HepG2 (cell line): ENCODE results near the gene IRS2. TPM values are rescaled to one million over a fixed set of nuclear protein-coding genes. Genes with fewer than 3 reads are reported as not detected.

Experiments used
- ATAC-seq: fragments of 200-7000 bp; cut with Tn5 transposase; 3 replicates; pipeline ENCODE4 v1.9.1; 2020; ENCODE audit warnings: mild to moderate bottlenecking, moderate library complexity
- BruUV-seq: library from RNA; stranded (reverse); fragments of 400-500 nt; replicated peaks from 2 replicates; lab custom pipeline; 2021; lab: Mats Ljungman, UMichigan
- CTCF ChIA-PET: fragments of 300-600 bp; formaldehyde crosslinking; extraction: SDS; loops from one replicate; lab custom pipeline; 2021; ENCODE audit warnings: low total read pairs, inconsistent platforms, low intra/inter-chr PET ratio; lab: Yijun Ruan, JAX
- POLR2A ChIA-PET: fragments of 350-600 bp; sonication (Branson Sonifier 250); formaldehyde crosslinking; loops from one replicate; lab custom pipeline; 2020; ENCODE audit warnings: antibody characterized with exemption, inconsistent platforms; lab: Yijun Ruan, JAX
- DNase-seq: peaks from one replicate; pipeline ENCODE4 v3.0.0-alpha.2; 2015; ENCODE audit warnings: low spot score
- FAIRE-seq: peaks from 3 replicates; lab custom pipeline; 2011; peaks lifted over from hg19 to GRCh38; lab: Jason Lieb, UNC
- H2AFZ ChIP-seq: one replicate; pipeline ENCODE4 v1.6.1; 2011; ENCODE audit warnings: low read length, inconsistent platforms
- H3K27ac ChIP-seq: fragments of 300-600 bp; 3 replicates; pipeline ENCODE4 v1.8.0; 2011; ENCODE audit warnings: mixed run types, mild to moderate bottlenecking, mixed read lengths, low read length, inconsistent platforms; ENCODE audit not compliant: insufficient read depth; ENCODE audit errors: extremely low read length
- H3K27me3 ChIP-seq, 2 experiments: fragments of 200-600 bp in 1 of 2; 2 replicates in 1 of 2; 3 replicates in 1 of 2; pipeline versions ENCODE4 v1.6.0 to v1.8.0; 2011; ENCODE audit warnings: low read length in 2 of 2, mild to moderate bottlenecking in 2 of 2, moderate library complexity in 2 of 2, inconsistent platforms in 1 of 2; ENCODE audit not compliant: insufficient read depth in 2 of 2, control insufficient read depth in 1 of 2
- H3K36me3 ChIP-seq, 2 experiments: fragments of 200-600 bp in 1 of 2; replicated peaks in 1 of 2; 2 replicates in 1 of 2; 3 replicates in 1 of 2; pipeline versions ENCODE4 v1.5.1 to v1.8.0; 2011; ENCODE audit warnings: low read length in 2 of 2, inconsistent platforms in 1 of 2; ENCODE audit not compliant: insufficient read depth in 2 of 2, control insufficient read depth in 1 of 2
- H3K4me1 ChIP-seq: 2 replicates; pipeline ENCODE4 v1.5.1; 2012; ENCODE audit warnings: low read length, inconsistent platforms; ENCODE audit not compliant: insufficient read depth
- H3K4me2 ChIP-seq: 2 replicates; pipeline ENCODE4 v1.6.0; 2011; ENCODE audit warnings: low read depth, low read length, inconsistent platforms
- H3K4me3 ChIP-seq, 3 experiments: fragments of 200-600 bp in 1 of 3; sonication (generic), shearing (Covaris generic) in 1 of 3; replicated peaks in 1 of 3; 2 replicates each; pipeline ENCODE4 v1.5.1; 2011 to 2016; ENCODE audit warnings: low read length in 3 of 3, inconsistent platforms in 2 of 3, low read depth in 2 of 3, mild to moderate bottlenecking in 2 of 3, control low read depth in 1 of 3, mixed read lengths in 1 of 3; ENCODE audit not compliant: insufficient read depth in 1 of 3
- H3K79me2 ChIP-seq: one replicate; pipeline ENCODE4 v1.6.1; 2011; ENCODE audit warnings: low read length, inconsistent platforms; ENCODE audit not compliant: insufficient read depth
- H3K9ac ChIP-seq: 2 replicates; pipeline ENCODE4 v1.6.0; 2011; ENCODE audit warnings: mild to moderate bottlenecking, low read depth, low read length, inconsistent platforms; ENCODE audit not compliant: insufficient read depth
- H3K9me3 ChIP-seq: 2 replicates; pipeline ENCODE4 v1.5.1; 2012; ENCODE audit warnings: mild to moderate bottlenecking, low read length
- H4K20me1 ChIP-seq: 2 replicates; pipeline ENCODE4 v1.6.0; 2011; ENCODE audit warnings: inconsistent platforms, mild to moderate bottlenecking, low read length, moderate library complexity; ENCODE audit not compliant: insufficient read depth
- IRX3 ChIP-seq: sonication (generic); formaldehyde crosslinking; IDR thresholded peaks from 2 replicates; pipeline ENCODE4 v1.8.1; 2023; ENCODE audit warnings: mild to moderate bottlenecking, low read depth, missing genetic modification reagents, borderline replicate concordance
- KDM6A ChIP-seq: IDR thresholded peaks from 2 replicates; pipeline ENCODE4 v1.6.1; 2016; ENCODE audit warnings: low read depth
- NFE2 ChIP-seq: sonication (generic); formaldehyde crosslinking; IDR thresholded peaks from 2 replicates; pipeline ENCODE4 v1.4.0; 2020; ENCODE audit warnings: missing genetic modification reagents
- PHB2 ChIP-seq: fragments of 450-650 bp; IDR thresholded peaks from 2 replicates; pipeline ENCODE4 v1.6.1; 2018; ENCODE audit not compliant: partially characterized antibody
- PHF21A ChIP-seq: sonication (generic); formaldehyde crosslinking; IDR thresholded peaks from 2 replicates; pipeline ENCODE4 v1.5.0; 2020; ENCODE audit warnings: mild to moderate bottlenecking, missing genetic modification reagents
- SSRP1 ChIP-seq: IDR thresholded peaks from 2 replicates; pipeline ENCODE4 v1.6.1; 2016; ENCODE audit warnings: control low read depth
- TRIM24 ChIP-seq: sonication (generic); formaldehyde crosslinking; IDR thresholded peaks from 2 replicates; pipeline ENCODE4 v1.8.0; 2022; ENCODE audit warnings: mild to moderate bottlenecking, missing genetic modification reagents
- U2AF2 ChIP-seq: fragments of 200-400 bp; formaldehyde crosslinking; IDR thresholded peaks from 2 replicates; pipeline ENCODE4 v1.6.1; 2017; ENCODE audit warnings: low read depth, mild to moderate bottlenecking, low read length
- ZNF17 ChIP-seq: sonication (generic); formaldehyde crosslinking; IDR thresholded peaks from 2 replicates; pipeline ENCODE4 v1.5.0; 2020; ENCODE audit warnings: mild to moderate bottlenecking, missing genetic modification reagents
- ZNF75D ChIP-seq: sonication (generic); formaldehyde crosslinking; IDR thresholded peaks from 2 replicates; pipeline ENCODE4 v1.8.1; 2023; ENCODE audit warnings: missing genetic modification reagents, mild to moderate bottlenecking, borderline replicate concordance
- WGBS: methylation state at CpG from one replicate; pipeline ENCODE4 v1.1.6; 2017; ENCODE audit warnings: low lambda C conversion rate; 5-methylcytosine and 5-hydroxymethylcytosine counted together
- in situ Hi-C: cut with HindIII; loops from 2 replicates; pipeline ENCODE4 v1.10.0; 2017; ENCODE audit warnings: low pct_unique_long_range_greater_than_20kb; ENCODE audit not compliant: extremely low pct_ligation_motif_present
- intact Hi-C: fragments of 100-400 bp; cut with micrococcal nuclease; formaldehyde crosslinking; loops from one replicate; pipeline ENCODE4 v1.10.0; 2022; ENCODE audit not compliant: unreplicated experiment
- polyA plus RNA-seq, 8 experiments: library from polyadenylated mRNA; depleted of rRNA in 3 of 8; stranded (reverse) in 7 of 8; unstranded in 1 of 8; fragments of >200 nt; fragmentation: Illumina TruSeq in 4 of 8; extraction: Trizol in 4 of 8; gene quantifications; 2 replicates each; pipeline versions ENCODE4 v1.2.1 to v1.2.3, GENCODE V29; 2011 to 2016; ENCODE audit warnings: low read depth in 4 of 8, missing spikeins in 1 of 8, mixed read lengths in 1 of 8; ENCODE audit not compliant: insufficient read depth in 1 of 8
- total RNA-seq, 5 experiments: library from RNA; depleted of rRNA; stranded (reverse); fragments of >200 nt; fragmentation: Illumina TruSeq; extraction: Trizol; gene quantifications; 2 replicates each; pipeline ENCODE4 v1.2.3, GENCODE V29; 2016; ENCODE audit warnings: low read depth in 1 of 5
- TF ChIP-seq, protein P1 (sequence below): sonication (generic); formaldehyde crosslinking; IDR thresholded peaks from 2 replicates; pipeline ENCODE4 v1.4.0; 2020; ENCODE audit warnings: mild to moderate bottlenecking, missing genetic modification reagents
- TF ChIP-seq, protein P2 (sequence below): sonication (generic); formaldehyde crosslinking; IDR thresholded peaks from 2 replicates; pipeline ENCODE4 v1.4.0; 2020; ENCODE audit warnings: mild to moderate bottlenecking, missing genetic modification reagents, borderline replicate concordance

The IRS2 gene
- total and polyA plus RNA-seq, 2 of the 13 experiments (the other 11 are each of a cell fraction or from before 2014, with no cell fraction given): 0.02 to 0.04 TPM

DNA sequence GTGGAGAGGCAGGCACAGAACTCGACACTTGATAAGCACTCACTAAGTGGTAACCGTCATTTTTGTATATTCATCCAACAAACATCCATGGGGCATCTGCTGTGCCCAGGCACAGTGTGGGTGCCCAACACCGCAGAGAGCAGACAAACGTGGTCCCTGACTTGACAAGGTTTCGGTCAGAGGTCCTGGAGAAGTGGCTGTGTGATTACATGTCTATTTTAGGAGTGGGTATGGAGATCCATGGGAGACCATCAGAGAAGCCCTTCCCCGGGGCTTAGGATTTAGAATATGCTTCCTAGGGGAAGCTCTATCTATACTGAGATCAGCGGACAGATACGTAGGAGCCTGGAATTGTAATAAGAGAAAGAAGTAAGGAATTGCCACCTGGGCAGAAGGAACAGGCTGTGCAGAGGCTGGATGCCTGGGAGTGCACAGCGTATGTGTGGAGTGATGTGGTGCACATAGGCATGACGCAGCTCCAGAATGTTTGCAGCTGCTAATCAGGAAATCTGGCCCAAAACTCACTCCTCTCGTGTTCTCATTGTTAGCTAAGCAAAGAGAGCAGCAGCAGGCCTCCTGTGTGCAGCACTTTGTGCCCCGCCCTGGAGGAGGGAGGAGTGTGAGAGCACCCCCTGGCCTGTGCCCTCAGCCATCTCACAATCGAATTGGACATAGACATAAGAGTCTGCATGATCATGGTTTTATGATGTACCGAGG lies 23.0 kb upstream of the IRS2 start:
- no peaks in the 10 kb centered on the region; a peak in 1 of 5 replicates for H3K27me3 ChIP-seq
- H3K4me1 ChIP-seq: no peaks in the 10 kb centered on the region
- in situ Hi-C loops: no loop called here
- POLR2A ChIA-PET: no interaction called here
- no peak overlapping the region for H3K4me3 ChIP-seq
- DNase-seq (no peak), ATAC-seq (no peak)
- no peaks in the 10 kb centered on the region for H4K20me1 ChIP-seq
- 40% methylated on average over 11 of the region's 14 CpGs for WGBS
- no peak overlapping the region for H2AFZ ChIP-seq
- H3K27ac ChIP-seq: no peak overlapping the region
- no peak for TF ChIP-seq U2AF2
- TF ChIP-seq PHF21A (CRISPR knock-in tag): no peak
- TF ChIP-seq IRX3 (CRISPR knock-in tag): no peak
- no peak for TF ChIP-seq PHB2
- TF ChIP-seq, protein P1, sequence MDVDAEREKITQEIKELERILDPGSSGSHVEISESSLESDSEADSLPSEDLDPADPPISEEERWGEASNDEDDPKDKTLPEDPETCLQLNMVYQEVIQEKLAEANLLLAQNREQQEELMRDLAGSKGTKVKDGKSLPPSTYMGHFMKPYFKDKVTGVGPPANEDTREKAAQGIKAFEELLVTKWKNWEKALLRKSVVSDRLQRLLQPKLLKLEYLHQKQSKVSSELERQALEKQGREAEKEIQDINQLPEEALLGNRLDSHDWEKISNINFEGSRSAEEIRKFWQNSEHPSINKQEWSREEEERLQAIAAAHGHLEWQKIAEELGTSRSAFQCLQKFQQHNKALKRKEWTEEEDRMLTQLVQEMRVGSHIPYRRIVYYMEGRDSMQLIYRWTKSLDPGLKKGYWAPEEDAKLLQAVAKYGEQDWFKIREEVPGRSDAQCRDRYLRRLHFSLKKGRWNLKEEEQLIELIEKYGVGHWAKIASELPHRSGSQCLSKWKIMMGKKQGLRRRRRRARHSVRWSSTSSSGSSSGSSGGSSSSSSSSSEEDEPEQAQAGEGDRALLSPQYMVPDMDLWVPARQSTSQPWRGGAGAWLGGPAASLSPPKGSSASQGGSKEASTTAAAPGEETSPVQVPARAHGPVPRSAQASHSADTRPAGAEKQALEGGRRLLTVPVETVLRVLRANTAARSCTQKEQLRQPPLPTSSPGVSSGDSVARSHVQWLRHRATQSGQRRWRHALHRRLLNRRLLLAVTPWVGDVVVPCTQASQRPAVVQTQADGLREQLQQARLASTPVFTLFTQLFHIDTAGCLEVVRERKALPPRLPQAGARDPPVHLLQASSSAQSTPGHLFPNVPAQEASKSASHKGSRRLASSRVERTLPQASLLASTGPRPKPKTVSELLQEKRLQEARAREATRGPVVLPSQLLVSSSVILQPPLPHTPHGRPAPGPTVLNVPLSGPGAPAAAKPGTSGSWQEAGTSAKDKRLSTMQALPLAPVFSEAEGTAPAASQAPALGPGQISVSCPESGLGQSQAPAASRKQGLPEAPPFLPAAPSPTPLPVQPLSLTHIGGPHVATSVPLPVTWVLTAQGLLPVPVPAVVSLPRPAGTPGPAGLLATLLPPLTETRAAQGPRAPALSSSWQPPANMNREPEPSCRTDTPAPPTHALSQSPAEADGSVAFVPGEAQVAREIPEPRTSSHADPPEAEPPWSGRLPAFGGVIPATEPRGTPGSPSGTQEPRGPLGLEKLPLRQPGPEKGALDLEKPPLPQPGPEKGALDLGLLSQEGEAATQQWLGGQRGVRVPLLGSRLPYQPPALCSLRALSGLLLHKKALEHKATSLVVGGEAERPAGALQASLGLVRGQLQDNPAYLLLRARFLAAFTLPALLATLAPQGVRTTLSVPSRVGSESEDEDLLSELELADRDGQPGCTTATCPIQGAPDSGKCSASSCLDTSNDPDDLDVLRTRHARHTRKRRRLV (CRISPR knock-in tag): no peak
- no peak for TF ChIP-seq KDM6A
- TF ChIP-seq NFE2 (CRISPR knock-in tag): no peak
- TF ChIP-seq ZNF75D (CRISPR knock-in tag): no peak
- no peak for TF ChIP-seq ZNF17 (CRISPR knock-in tag)
- TF ChIP-seq TRIM24: no peak
- TF ChIP-seq SSRP1 (CRISPR knock-in tag): no peak
- TF ChIP-seq, protein P2, sequence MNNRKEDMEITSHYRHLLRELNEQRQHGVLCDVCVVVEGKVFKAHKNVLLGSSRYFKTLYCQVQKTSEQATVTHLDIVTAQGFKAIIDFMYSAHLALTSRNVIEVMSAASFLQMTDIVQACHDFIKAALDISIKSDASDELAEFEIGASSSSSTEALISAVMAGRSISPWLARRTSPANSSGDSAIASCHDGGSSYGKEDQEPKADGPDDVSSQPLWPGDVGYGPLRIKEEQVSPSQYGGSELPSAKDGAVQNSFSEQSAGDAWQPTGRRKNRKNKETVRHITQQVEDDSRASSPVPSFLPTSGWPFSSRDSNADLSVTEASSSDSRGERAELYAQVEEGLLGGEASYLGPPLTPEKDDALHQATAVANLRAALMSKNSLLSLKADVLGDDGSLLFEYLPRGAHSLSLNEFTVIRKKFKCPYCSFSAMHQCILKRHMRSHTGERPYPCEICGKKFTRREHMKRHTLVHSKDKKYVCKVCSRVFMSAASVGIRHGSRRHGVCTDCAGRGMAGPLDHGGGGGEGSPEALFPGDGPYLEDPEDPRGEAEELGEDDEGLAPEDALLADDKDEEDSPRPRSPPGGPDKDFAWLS: no peak
- TF ChIP-seq, all 625 proteins: peak for 0
- H3K79me2 ChIP-seq: no peaks in the 10 kb centered on the region
- H3K4me2 ChIP-seq: no peak overlapping the region
- intact Hi-C loops: no loop called here
- BruUV-seq: no TSS peak
- no peaks in the 10 kb centered on the region for H3K36me3 ChIP-seq
- CTCF ChIA-PET: no interaction called here
- no peak for FAIRE-seq
- no peak overlapping the region for H3K9ac ChIP-seq
- no peaks in the 10 kb centered on the region for H3K9me3 ChIP-seq
